GM19397 (cell line): ENCODE results near the gene RPS6KA2.
"Not testable (repeated sequence)": the region's sequence is repeated elsewhere in the genome, so short reads cannot be mapped to it uniquely, and the experiment has no call there.

Source experiments
- ATAC-seq: cut with Tn5 transposase; IDR thresholded peaks from one replicate; pipeline ENCODE4 v1.9.1; 2021; ENCODE audit warnings: mild to moderate bottlenecking, moderate library complexity; ENCODE audit not compliant: unreplicated experiment

The RPS6KA2 gene

DNA sequence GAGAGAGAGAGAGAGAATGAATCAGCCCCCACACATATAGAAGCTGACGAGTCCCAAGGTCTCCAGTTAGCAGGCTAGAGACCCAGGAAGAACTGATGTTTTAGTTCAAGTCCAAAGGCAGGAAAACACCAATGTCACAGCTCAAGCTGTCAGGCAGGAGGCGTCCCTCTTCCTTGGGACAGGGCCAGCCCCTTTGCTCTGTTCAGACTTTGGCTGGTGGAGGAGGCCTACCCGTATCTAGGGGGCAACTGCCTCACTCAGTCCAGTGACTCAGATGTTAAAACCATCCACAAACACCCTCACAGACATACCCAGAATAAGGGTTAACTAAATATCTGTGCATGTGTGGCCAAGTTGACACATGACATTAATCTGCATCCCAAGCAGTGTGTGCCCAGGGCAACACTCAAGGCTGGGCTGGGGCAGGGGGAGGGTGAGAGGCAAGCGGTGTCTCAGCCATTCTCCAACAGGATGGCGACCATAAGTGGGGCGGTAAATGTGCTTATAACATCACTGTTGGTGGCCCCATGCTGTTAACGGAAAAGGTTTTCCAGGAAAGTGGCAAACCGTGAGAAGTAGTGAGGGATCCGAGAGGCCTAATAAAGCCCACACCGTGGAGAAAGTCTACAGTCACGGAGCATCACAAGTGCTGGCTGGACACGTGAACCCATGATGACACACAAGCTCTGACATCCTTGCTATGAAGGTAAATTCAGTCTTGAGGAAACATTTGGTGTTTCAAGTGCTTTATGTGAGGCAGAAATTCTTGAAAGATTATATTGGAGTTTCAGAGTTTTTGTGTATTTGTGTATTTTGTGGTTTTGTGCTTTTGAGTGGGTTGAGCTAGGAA, 68.7 kb downstream of the RPS6KA2 start:
- no peak for ATAC-seq

DNA sequence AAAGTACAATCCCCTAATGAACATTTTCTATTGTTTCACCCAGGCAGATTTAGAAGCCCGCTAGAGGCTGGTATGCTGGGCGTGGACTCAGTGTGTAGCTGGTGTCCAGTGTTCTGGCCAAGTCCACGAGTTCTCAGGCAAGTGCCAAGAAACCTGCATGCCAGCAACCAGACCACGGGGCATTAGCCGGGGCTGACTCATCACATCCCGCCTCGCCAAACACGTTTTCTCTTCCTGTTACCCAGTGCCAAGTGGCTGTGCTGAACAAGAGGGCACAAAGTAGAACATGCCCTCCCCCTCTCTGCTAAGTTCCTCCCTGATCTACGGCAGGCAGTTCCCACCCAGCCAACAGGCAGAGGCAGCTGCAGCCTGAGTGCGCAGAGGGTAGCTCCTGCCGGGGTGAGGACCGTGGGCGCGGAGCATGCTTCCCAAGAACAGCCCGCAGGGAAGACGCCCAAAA, 70.2 kb downstream of the RPS6KA2 start:
- no peak for ATAC-seq

DNA sequence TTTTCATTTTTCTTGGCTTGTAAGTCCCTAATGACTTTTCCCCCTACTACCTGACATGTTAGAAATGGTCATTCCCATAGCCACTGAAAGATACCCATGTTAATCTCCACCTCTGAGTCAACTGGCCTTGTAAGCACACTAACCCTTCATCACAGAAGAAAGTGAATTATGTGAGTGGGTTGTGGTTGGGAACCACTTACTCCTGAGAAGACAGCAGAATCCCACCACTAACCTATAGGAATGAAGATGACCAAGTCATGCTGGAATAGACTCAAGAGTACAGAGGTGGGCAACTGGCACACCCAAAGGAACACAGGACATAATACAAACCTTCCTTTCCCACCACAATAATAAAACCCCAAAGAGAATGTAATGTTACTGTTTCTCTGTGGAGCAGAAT, 70.7 kb downstream of the RPS6KA2 start:
- no peak for ATAC-seq

DNA sequence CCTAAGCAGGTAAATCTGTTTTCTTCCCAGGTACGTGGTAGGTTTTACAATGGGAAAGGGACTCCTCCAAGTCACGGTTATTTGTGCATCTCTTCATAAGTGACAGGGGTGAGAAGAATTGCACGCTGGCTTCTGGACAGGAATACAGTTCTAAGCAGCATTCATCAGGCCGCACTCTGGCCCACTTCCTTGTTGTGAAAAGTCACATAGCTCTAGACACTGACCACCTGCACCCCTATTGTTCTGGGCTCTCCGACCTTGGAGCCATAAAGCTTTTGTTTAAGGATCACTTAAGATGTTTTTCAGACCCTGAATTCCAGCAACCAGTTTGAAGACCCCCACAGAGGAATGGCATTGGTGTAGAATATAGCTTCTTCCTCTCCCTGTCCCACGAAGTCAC, 72.0 kb downstream of the RPS6KA2 start:
- no peak for ATAC-seq

DNA sequence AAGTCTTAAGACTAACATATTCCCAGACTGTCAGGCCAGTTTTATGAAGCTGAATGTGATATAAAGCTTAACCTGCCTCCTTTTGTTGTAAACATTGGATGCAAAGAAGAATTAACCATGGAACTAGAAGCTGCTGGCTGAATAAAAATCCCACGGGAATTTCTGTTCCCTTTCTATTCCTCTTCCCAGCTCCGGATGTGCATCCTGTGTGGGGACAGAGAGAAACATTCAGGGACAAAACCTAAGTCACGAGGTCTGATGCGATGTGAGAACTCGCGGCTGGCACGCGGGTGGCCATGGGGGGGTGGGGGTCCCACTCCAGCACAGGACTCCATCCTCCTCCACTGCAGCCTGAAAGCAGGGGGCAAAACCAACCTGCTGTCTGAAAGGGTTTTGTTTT, 72.7 kb downstream of the RPS6KA2 start:
- no peak for ATAC-seq

DNA sequence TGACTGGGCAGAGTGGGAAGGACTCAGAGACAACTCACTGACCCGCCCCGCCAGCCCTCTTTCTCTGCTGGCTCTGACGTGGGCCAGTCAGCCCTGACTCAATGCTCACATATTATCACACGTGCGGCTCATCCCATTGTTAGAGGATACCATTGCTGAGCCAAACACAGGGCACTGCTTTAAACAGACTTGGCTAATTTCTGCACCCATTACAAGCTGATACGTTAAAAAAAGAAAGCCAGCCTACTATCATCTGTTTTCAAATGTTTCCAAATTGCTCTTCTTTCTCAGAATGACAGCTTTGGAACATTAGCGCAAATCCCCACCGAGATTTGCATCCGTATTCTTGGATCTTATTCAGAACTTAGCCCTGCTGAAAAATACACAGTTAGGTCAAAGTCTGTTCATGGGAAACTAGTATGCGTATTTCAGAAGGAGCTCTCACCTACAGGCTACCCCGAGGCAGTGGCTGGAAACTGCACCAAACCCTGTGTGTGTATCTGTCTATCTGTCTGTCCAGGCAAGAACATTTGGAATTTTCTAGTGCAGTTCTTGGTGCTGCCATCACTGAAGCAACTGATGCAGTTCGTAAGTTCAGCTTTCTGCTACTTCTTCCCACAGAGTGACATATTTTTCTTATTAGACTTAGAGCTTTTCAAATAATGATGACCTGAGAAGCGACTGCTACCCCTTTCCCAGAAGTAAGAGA, 73.3 kb downstream of the RPS6KA2 start:
- ATAC-seq: no peak

DNA sequence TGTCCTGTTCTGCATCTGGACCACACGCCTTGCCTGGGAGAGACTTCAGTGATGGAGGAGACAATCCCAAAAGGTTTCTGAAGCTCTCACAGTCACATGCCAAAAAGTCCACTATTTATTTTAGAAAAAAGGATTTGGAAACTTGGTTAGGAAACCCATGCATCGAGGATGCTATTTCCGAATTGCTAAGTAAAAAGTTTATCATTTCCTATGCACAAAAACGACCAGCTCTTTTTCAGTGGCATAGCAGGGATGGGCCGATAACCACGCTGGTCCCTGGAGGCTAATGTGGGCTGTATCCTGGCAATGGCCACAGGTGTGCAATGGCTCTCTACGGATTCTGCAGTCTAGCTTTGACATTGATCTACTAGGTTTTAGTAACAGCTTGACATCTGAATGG, 74.5 kb downstream of the RPS6KA2 start:
- ATAC-seq: no peak

DNA sequence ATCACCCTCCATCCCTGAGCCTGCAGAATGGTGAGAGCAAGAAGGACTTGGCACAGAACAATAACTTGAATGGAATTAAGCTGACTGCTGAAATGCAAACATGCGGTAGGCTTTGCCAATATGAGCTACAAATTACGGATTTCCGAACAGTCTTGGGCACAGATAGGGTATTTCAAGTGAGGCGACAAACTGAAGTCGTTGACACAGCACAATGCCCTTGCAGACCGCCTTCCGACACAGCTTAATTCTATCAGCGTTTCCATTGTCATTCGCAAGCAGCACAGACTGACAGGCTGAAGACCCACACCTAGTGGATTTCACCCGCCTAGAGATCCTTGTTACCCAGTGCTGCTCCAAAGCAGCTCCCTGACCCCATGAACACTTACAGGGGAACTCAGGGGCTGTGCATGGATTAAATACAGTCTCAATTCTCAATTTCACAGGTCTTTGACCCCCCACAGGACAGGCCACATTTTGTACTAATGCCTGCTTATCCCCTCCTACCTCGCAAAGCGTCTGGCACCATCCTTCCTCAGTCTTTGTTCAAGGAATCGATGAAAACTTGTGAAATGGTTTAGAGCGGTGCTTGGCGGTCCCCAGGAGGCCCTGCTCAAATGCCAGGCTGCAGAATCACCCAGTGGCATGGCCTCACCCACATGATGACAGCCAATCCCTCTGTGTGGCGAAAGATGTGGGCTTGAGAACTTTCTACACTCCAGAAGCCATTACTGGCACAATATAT, 75.1 kb downstream of the RPS6KA2 start:
- ATAC-seq: no peak

DNA sequence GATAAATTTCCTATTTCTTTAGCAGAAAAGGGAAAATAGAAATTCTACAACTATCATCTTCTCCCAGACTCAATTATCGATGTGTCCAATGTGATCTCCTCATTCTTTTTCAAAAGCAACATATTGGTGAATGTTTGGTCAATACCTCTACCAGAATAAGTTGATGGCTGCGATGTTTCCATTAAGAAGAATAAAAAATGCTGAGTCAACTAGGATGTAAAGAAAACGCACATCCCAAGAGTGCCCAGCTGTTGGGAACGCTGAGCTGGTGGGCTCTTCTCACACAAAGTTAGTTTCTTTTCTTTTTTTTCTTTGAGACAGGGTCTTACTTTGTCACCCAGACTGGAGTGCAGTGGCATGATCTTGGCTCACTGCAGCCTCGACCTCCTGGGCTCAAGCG, 80.4 kb downstream of the RPS6KA2 start:
- no peak for ATAC-seq

DNA sequence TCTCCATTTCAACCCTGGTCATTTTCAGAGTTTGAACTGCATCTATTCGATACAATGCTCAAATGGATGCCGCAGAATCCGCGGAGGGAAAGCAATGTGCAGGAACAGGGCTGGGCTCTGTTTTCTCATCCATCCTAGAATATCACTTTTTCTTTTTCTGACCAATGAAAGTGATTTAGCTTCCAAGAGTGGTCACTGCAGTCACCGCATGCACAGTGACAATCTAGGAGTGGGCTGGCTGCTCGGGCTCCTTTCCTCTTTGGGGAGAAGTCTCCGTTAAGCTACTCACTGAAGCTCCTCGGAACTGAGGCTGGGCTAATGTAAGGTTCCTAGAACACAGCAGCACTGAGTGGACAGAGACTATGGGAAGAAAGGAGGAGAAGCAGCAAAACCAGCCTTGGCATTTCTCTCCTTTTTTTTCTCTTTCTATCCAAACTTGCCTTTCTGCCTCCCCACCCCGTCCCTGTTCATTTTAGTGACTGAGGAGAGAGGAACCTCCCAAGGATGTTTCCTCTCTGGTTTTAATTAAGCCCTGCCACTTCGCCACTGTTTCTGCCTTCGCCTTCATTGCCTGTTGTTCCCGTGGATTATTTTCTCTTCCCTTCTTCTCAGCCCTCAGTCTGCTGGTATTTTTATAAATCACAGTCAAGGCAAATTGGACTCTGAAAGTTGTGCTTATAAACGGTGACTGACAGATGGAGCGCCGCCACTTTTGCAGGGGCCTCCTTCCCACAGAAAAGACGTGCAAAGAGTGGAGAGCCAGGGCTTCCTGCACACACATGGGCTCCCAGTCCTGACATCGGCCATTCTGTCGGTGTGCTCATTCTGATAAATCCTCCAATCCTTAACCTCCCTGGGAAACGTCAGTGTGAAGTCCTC, 81.7 kb downstream of the RPS6KA2 start:
- no peak for ATAC-seq

DNA sequence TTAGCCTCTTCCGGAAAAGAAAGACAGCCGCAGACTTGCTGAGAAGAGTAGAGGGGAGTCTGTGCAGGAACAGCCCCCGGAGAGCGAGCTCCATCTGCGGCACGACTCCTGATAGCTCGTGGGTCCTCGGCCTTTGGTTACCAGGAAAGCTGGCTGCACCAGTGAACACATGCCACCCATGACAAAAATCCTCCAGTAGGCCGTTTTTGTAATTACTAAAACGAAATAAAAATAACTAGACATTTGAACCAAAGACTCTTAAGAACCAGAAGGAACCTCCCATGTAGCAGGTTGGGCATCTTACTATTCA, 82.8 kb downstream of the RPS6KA2 start:
- no peak for ATAC-seq

DNA sequence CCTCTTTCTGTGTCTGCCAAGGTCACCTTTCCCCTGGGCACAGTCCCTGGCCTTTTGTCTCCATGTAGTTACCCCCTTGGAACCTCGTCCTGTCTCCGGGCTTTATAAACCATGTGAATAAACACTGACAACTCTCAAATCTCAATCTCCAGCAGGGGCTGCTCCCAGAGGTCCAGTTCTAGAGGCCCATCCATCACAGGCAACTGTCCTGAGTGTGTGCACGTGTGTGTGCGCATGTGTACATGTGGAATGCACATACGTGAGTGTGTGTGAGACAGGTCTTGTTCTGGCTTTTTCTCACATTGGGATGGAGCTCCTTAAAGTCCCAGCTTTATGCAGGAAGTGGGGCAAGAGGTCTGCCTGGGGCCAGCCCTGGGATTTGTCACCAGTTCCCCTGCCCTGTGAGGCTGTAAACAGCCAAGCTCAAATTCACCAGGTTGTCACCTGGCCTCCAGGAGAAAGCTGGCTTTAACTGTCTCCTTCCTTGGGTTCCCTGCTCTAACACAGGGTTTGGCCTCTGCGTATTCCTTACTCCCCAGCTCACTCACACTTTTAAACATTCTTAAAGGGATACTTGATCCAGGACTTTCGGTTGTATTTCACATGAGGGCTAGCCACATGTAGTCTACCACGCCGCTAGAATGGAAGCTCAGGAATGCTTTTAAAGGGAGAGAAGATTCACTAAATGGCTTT, 83.3 kb downstream of the RPS6KA2 start:
- no peak for ATAC-seq

DNA sequence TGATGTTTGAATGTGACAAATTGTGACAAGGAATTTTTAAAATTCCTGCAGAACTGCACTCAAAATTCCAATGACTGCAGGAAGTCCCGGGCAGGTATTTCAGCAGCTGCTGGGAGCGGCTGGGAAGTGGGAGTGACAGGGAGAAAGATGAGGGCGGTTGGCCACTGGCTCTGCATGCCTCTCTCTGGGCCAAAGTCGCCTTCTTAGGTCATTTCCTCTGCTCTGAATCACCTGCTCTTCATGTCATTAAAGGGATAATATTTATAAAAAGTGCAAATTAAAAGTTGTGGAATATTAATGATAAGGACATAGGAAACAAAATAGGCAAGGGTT, 84.5 kb downstream of the RPS6KA2 start:
- ATAC-seq: no peak

DNA sequence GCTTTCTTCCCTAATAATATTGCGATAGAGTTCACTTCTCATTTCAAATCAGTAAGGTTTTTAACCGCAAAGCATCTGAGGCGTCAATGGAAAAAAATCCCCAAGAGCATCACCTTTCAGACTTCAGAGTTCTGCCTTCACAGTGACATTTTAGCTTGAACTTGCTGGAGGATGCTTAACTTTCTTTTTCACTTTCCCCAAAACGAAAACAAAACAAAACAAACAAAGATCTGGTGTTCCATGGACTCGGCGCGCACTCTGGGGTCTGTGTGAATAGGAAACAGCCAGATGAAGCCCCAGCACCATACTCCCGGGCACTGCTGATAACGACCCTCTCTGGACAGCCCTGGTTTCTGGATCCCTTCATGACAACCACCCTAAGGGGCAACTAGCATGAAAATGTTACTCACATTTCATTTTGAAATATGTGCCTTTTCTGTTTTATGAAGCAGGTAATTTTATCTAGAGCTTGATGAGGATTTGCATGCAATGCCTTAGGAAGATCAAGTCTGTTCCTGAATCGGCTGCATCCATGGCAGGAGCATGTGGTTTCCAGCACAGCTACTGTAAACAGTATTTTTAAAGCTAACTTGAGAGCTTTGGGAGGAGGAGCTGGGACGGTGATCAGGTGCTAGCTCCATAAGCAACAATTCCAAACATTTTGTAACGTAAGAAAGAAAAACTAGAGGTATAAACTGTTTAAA, 85.0 kb downstream of the RPS6KA2 start:
- ATAC-seq: no peak

DNA sequence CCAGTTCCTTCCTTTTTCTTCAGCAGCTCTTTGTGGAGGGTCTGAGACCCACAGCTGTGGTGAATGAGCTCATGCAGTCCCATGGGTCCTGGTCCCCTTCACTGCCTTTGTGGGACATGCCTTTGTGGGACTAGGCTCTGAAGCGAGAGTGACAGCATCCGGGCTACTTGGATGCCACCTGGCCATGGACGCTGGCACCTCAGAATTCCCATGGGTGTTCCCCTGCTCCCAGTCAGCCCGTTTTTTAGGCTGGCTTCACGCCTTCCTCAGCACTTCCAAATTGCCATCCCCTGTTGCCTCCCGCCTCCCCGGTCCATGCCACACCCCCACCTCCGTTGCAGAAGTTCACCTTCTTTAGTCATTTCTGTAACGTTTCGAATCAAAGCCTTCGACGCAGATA, 85.7 kb downstream of the RPS6KA2 start:
- no peak for ATAC-seq

DNA sequence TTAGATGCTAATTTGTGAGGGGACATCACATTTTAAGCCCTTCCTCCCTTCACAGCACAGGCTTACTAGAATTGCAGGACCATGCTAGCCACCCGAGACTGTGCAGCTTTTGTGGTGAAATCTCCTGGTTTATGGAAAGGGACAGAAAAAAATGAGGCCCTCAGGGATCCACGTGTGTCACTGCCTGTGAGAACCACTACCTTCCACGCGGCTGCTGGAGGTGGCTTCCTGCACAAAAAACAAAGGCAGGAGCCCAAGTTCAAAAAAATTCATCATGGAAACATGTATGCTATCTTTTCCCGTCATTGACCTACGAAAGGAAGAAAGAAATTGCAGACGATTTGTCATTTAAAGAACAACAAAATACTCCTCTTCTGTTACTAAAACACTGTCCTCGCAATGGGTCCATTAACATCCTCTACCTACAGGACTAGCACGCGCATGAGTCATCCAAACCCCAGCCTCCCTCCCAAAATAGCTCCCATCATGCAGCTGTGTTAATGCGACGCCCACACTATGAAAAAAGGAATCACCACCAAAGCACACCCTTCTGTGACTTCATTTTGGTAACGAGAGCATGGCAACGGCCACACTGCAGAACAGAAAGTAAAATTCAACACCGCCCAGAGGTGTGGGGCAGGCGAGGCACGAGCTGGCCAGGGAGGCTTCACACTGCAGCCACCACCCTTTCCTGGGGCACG, 86.3 kb downstream of the RPS6KA2 start:
- ATAC-seq: no peak

DNA sequence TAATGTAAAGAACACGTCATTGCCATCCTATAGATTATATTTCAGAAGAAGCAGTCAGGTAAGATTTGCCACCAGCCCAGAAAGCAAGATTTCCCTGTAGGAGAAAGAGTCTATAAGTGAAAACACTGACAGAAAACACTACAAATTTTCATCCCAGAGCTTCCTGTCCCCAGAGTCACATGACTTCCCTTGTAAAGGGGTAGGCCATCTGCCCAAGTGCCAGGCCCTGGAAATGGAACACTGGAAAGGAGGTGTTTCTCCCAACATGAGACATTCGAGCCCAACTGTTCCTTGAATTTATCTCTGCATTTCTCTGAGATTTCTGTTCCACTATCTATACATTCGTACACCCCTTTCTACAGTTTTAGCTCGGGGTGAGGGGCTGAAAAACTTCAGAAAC, 87.5 kb downstream of the RPS6KA2 start:
- no peak for ATAC-seq

DNA sequence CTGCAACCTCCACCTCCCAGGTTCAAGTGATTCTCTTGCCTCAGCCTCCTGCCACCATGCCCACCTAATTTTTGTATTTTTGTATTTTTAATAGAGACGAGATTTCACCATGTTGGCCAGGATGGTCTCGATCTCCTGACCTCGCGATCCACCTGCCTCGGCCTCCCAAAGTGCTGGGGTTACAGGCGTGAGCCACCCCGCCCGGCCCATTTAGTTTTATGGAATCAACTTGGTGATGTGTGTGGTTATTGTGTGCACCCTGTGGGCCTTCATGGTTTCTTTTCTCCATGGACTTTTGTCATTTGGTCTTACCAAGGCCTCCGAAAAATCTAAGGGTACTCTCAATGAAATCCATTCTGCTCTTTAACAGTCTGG, 88.1 kb downstream of the RPS6KA2 start:
- not testable (repeated sequence) for ATAC-seq

DNA sequence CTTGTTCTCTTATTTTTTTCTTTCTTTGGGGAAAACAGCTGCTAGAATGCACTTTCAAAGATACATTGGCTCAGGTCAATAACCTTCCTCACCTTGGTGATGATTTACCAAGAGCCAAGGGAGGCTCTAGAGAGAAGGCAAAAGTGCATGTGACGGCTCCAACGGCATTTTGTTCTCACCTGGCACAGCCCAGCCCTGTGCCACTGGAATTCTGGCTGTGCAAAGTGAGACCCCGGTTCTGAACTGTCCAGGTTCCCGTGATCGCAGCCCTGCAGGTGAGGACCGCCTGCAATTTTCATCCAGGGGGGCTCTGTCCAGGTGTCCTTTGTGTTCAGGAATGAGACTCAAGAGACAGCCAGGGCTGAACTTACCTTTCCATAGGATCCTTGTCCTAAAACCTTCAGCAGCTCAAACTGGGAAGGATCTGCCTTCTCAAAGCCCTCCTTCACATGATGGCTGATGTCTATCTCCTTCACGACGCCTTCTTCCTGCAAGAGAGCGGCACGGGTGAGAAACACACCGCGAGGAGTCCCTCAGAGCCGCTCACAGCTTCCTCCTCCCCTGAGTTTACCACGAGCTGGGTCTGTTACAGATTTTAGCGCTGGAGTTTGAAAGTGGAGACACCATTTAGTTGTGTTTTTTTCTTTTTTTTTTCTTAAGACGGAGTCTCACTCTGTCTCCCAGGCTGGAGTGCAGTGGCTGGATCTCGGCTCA, 88.6 kb downstream of the RPS6KA2 start:
- ATAC-seq: no peak
